ENCODE data around the gene AQP10.
A peak's percentile ranks its signal among the peaks of the same experiment; 100 is the strongest.
"Not testable (repeated sequence)": the region's sequence is repeated elsewhere in the genome, so short reads cannot be mapped to it uniquely, and the experiment has no call there.

AQP10 gene, protein sequence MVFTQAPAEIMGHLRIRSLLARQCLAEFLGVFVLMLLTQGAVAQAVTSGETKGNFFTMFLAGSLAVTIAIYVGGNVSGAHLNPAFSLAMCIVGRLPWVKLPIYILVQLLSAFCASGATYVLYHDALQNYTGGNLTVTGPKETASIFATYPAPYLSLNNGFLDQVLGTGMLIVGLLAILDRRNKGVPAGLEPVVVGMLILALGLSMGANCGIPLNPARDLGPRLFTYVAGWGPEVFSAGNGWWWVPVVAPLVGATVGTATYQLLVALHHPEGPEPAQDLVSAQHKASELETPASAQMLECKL

DNA sequence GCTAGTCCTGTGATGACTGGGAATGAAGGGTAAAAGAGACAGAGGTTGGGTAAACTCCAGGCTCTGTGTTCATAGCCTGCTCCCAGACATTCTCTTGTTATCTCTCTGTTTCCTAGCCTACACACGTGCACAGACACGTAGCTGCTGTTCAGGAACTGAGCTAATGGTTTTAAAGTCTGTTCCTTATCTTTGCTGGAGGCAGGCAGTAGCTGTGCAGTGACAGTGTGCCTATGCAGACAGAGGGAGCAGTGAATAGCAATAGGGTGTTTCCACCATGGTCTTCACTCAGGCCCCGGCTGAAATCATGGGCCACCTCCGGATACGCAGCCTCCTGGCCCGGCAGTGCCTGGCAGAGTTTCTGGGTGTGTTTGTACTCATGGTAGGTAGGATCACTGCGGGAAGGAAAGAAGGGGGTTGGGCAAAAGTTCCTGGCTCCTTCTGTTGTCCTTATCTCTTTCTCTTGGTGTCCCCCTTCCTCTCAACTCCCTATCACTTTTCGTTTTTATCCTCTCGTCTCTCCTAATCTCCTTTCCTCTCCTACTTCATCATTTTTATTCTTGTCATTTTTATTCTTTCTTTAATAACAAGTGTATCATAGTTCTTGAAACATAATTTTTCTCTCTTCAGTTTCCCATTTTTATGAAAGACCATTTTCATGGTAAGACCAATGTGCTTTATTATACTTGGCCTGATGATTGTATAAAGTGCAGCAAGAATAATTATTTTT is at the start of gene AQP10:
Gene AQP10 (plus strand): TSS at position 212 of the 727 bp plus-strand sequence. CDS start 63 bp downstream, at position 275.
- no peak within 1 kb of the TSS for H3K27ac Mint-ChIP-seq
- H3K27me3 Mint-ChIP-seq = peaks cover 70% of the 10 kb centered on the region
- DNase-seq = no peak
- CTCF ChIA-PET = interaction anchor here (1.1 kb wide), 1 partner anchor 14 kb away, joined by 4 read pairs; no protein-coding TSS in a partner anchor
- peaks cover 12% of the 10 kb centered on the region for H3K9me3 Mint-ChIP-seq
- H3K36me3 Mint-ChIP-seq = peaks cover 2% of the 10 kb centered on the region
- H3K4me1 Mint-ChIP-seq = peaks cover 8% of the 10 kb centered on the region
- no peak within 1 kb of the TSS for H3K4me3 Mint-ChIP-seq

DNA sequence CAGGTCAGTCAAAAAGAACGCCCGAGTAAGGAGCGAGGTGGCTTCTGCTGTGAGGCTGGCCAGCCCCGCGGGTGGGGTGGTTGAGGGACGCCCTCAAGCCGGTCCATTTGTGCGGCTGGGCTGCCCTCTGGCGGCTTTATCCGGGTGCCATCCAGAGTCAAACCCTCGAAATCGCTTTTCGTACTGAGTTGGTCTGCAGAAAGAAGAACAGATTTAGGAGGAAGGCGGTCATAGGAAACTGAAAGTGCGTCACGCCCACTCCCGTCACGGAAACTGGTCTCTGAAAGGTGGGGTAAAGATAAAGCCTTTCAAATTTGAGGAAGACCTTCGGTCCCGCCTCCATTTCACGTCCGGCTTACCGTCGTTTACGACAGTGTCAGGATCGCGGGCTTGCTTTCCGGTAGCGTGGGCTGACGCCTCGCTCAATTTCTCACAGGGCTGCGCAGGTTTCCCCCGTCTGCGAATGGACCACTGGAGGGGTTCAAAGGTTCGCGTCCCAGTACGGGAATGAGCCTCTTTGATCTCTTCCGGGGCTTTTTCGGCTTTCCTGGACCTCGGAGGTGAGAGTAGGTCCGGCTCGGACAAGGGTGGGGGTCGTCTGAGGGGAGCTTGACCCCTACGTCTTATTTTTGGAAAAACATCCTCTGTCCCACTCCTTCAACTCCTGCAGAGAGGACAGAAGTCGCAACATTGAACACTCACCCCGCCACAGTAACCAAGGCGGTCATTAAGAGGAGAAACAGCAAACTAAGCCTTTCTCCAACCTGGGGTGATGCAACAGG is 48.5 kb upstream of the AQP10 start, which contains the start of gene HAX1:
Gene HAX1 (plus strand): TSS at position 413 of the 782 bp plus-strand sequence. CDS start 95 bp downstream, at position 508.
- CTCF ChIA-PET = interaction anchor here (0.7 to 6.6 kb wide), 13 partner anchors 11 to 475 kb away, joined by 3 to 63 read pairs (median 4); partner anchors contain the start of gene CFAP141
- H3K4me1 Mint-ChIP-seq = peaks cover 37% of the 10 kb centered on the region
- peak; percentile 98 for DNase-seq
- no peaks in the 10 kb centered on the region for H3K9me3 Mint-ChIP-seq
- no peaks in the 10 kb centered on the region for H3K27me3 Mint-ChIP-seq
- peak within 1 kb of the TSS; percentile 97 for H3K27ac Mint-ChIP-seq
- peak within 1 kb of the TSS; percentile 96 for H3K4me3 Mint-ChIP-seq
- peaks cover 48% of the 10 kb centered on the region for H3K36me3 Mint-ChIP-seq

DNA sequence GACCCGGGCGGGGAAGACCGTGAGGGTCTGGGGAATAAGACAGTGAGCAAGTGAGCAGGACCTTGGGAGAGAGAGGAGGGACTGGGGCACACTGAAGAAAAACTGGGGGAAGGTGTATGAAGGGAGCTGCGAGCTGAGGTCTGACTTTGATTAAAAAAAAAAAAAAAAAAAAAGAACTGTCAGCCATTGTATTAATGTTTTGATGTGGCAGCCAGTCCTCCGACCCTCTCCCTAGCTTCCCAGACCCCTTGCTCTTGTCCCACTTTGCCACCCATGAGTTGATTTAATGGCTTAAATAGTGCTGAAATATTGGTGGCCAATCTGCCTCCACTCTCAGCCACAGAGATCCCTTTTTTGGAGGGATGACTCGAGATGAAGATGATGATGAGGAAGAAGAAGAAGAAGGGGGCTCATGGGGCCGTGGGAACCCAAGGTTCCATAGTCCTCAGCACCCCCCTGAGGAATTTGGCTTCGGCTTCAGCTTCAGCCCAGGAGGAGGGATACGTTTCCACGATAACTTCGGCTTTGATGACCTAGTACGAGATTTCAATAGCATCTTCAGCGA is 47.8 kb upstream of the AQP10 start:
- Mint-ChIP-seq H3K27ac (peak overlapping the region; percentile 97), H3K4me3 (peak overlapping the region; percentile 96), H3K36me3 (peaks cover 48% of the 10 kb centered on the region), H3K4me1 (peaks cover 37% of the 10 kb centered on the region), H3K27me3 (no peaks in the 10 kb centered on the region), H3K9me3 (no peaks in the 10 kb centered on the region)
- peak; percentile 24 for DNase-seq
- CTCF ChIA-PET = interaction anchor here (1.0 to 6.6 kb wide), 4 partner anchors 51 to 78 kb away, joined by 3 to 63 read pairs (median 8); no protein-coding TSS in a partner anchor

DNA sequence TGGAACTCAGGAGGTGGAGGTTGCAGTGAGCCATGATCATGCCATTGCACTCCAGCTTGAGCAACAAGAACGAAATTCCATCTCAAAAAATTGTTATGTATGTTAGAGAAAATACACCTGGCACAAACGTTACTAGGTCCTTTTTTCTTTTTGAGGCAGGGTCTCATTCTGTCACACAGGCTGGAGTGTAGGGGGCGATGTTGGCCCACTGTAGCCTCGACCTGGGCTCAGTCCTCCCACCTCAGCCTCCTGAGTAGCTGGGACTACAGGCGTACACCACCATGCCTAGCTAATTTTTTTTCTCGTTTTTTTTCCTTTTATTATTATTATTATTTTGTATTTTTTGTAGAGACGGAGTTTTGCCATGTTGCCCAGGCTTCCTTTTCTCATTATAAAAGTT is 44.1 kb upstream of the AQP10 start:
- H3K27me3 Mint-ChIP-seq = peaks cover 5% of the 10 kb centered on the region
- DNase-seq = peak; percentile 57
- H3K36me3 Mint-ChIP-seq = peaks cover 28% of the 10 kb centered on the region
- no peak overlapping the region for H3K27ac Mint-ChIP-seq
- peaks cover 27% of the 10 kb centered on the region for H3K4me1 Mint-ChIP-seq
- CTCF ChIA-PET = interaction anchor here (0.6 to 3.5 kb wide), 10 partner anchors 32 to 205 kb away, joined by 3 to 26 read pairs (median 4); partner anchors contain the start of gene ATP8B2
- H3K4me3 Mint-ChIP-seq = no peak overlapping the region
- no peaks in the 10 kb centered on the region for H3K9me3 Mint-ChIP-seq

DNA sequence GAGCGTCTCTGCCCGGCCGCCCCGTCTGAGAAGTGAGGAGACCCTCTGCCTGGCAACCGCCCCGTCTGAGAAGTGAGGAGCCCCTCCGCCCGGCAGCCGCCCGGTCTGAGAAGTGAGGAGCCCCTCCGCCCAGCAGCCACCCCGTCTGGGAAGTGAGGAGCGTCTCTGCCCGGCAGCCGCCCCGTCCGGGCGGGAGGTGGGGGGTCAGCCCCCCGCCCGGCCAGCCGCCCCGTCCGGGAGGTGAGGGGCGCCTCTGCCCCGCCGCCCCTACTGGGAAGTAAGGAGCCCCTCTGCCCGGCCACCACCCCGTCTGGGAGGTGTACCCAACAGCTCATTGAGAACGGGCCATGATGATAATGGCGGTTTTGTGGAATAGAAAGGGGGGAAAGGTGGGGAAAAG is 33.3 kb upstream of the AQP10 start:
- H3K4me3 Mint-ChIP-seq, CTCF ChIA-PET, H3K36me3 Mint-ChIP-seq, H3K9me3 Mint-ChIP-seq, DNase-seq, H3K27ac Mint-ChIP-seq, H3K4me1 Mint-ChIP-seq: not testable (repeated sequence)
- peaks cover 11% of the 10 kb centered on the region for H3K27me3 Mint-ChIP-seq

DNA sequence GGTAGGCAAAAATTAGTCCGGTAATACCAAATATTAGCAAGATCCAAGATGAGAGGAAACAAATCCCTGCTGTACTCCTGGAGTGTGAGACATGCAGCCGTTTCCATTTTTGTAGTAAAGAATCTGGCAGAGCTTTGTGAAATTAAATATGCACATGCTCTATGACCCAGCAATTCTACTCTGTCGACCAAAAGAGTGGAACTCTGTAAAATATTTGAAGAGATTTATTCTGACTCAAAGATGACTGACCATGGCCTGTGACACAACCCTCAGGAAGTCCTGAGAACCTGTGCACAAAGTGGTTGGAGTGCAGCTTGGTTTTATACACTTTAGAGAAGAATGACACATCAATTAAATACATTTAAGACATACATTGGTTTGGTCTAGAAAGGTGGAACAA is 32.2 kb upstream of the AQP10 start:
- Mint-ChIP-seq H3K9me3 (peaks cover 6% of the 10 kb centered on the region), H3K36me3 (peaks cover 3% of the 10 kb centered on the region), H3K4me1 (no peaks in the 10 kb centered on the region), H3K27me3 (peaks cover 11% of the 10 kb centered on the region), H3K4me3 (no peak overlapping the region), H3K27ac (no peak overlapping the region)
- CTCF ChIA-PET = no interaction called here
- DNase-seq = no peak

DNA sequence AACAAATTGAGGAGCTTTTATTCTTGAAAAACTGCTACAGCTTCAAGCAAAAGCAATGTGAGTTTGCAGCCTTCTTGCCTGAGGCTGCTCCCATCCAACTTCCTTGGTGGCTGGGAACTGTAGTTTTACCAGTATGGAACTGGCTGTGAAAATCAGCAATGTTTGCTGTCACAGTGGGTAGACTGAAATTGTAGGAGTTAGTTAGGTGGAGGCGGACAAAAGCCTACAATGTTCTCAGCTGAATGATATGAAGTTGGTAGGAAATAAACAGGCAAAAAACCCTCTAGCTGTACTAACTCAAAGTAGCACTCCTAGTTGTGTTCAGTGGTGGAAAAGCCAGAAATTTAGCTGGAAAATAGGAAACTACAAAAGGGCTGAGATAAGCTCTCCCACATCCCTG is 30.0 kb upstream of the AQP10 start:
- Mint-ChIP-seq H3K9me3 (peaks cover 16% of the 10 kb centered on the region), H3K4me3 (no peak overlapping the region), H3K27ac (no peak overlapping the region), H3K36me3 (peaks cover 8% of the 10 kb centered on the region), H3K27me3 (peaks cover 11% of the 10 kb centered on the region), H3K4me1 (no peaks in the 10 kb centered on the region)
- no peak for DNase-seq
- CTCF ChIA-PET = interaction anchor here (0.6 kb wide), 1 partner anchor 45 kb away, joined by 4 read pairs; no protein-coding TSS in a partner anchor

DNA sequence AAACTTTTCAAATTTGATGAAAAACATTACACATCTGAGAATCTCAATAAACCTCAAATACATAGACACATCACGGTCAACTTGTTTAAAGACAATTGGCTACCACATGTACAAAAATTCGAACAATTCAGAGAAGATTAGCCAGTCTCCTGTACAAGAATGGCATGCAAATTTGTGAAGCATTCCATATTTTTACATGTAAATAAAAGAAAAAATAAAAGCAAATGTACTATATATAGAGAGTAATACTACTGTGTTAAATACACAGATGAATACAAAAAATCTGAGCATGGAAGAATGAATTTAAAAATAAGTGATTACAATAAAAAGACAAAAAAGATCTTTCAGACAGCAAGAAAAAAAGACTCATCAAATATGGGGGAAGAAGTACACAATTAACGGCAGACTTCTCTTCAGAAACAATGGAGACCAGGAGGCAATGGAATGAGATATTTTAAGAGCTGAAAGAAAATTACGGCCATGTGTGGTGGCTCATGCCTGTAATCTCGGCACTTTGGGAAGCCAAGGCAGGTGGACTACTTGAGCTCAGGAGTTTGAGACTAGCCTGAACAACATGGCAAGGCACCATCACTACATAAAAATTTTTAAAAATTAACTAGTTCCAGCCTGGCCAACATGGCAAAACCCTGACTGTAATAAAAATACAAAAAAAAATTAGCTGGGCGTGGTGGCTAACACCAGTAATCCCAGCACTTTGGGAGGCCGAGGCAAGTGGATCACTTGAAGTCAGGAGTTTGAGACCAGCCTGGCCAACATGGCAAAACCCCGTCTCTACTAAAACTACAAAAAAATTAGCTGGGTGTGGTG is 25.3 kb upstream of the AQP10 start:
- H3K4me3 Mint-ChIP-seq = no peak overlapping the region
- H3K9me3 Mint-ChIP-seq = peaks cover 16% of the 10 kb centered on the region
- DNase-seq = no peak
- no peaks in the 10 kb centered on the region for H3K4me1 Mint-ChIP-seq
- H3K27ac Mint-ChIP-seq = no peak overlapping the region
- CTCF ChIA-PET = no interaction called here
- peaks cover 9% of the 10 kb centered on the region for H3K27me3 Mint-ChIP-seq
- peaks cover 8% of the 10 kb centered on the region for H3K36me3 Mint-ChIP-seq

DNA sequence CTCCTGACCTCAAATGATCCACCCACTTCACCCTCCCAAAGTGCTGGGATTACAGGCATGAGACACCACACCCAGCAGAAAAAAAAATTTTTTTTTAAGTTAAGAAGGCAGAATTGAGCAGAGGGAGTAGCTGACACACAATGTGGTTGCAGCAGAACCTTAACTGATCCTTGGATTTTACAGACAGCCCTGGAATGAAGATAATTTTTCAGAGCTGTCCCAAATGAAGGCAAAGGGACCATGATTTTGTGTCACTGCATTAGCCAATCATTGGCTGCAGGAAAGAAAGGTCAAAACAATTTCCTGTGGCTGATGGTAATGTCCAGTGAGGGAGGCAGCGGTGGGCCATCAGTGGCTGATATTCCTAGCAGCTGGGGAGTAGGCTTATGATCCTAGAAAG is 19.3 kb upstream of the AQP10 start:
- H3K27ac Mint-ChIP-seq = no peak overlapping the region
- CTCF ChIA-PET = interaction anchor here (0.7 kb wide), 1 partner anchor 180 kb away, joined by 4 read pairs; no protein-coding TSS in a partner anchor
- no peaks in the 10 kb centered on the region for H3K36me3 Mint-ChIP-seq
- peaks cover 15% of the 10 kb centered on the region for H3K27me3 Mint-ChIP-seq
- no peaks in the 10 kb centered on the region for H3K4me1 Mint-ChIP-seq
- no peaks in the 10 kb centered on the region for H3K9me3 Mint-ChIP-seq
- H3K4me3 Mint-ChIP-seq = no peak overlapping the region
- no peak for DNase-seq

DNA sequence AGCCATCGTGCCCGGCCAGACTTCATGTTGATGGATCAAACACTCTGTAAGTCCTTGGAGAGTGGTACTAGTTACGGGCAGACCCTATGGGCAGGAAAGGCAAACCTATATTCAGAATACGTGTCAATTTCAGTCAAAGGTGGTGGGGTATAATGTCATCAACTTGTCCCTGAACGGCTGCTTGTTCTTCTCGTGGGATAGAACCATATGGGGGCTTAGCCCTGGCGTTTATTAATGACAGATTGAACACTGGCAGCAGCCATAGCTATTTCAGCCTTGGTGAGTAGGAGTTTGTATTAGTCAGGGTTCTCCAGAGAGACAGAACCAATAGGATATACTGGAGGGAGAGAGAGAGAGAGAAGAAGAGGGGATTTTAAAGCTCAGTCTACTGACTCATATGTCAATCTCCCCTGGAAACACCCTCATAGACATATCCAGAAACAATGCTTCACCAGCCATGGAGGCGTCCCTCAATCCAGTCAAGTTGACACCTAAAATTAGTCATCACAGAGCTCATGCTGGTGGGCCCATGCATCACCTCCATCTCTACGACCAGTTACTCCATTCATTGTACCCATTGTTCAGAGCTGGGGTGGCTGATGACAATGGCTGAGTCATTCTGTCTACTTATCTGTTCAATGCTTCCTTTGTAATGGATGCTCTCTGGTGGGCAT is 16.1 kb upstream of the AQP10 start:
- CTCF ChIA-PET = no interaction called here
- Mint-ChIP-seq H3K27me3 (peaks cover 12% of the 10 kb centered on the region), H3K4me1 (peaks cover 11% of the 10 kb centered on the region), H3K36me3 (no peaks in the 10 kb centered on the region), H3K4me3 (no peak overlapping the region), H3K9me3 (no peaks in the 10 kb centered on the region), H3K27ac (no peak overlapping the region)
- no peak for DNase-seq

DNA sequence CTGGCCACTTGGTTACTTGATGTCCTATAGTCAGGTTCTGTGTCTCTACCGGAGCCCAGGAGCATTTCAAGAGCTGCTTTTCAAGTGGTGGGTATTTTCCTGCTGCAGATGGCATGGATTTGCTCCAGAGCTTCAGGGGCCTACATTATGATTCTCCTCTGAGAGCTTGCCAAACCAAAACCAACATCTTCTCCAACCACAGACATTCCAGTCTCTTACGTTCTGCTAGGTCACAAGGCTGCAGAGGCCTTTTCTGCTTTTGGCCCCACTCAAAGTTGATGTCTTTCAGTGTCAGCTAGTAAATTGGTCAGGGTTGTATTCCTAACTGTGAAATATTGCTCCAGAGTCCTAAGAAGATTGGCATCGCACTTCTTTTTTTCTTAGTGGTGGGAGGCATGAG is 14.7 kb upstream of the AQP10 start:
- DNase-seq = no peak
- CTCF ChIA-PET = interaction anchor here (1.0 kb wide), 1 partner anchor 29 kb away, joined by 3 read pairs; no protein-coding TSS in a partner anchor
- H3K27ac Mint-ChIP-seq = no peak overlapping the region

DNA sequence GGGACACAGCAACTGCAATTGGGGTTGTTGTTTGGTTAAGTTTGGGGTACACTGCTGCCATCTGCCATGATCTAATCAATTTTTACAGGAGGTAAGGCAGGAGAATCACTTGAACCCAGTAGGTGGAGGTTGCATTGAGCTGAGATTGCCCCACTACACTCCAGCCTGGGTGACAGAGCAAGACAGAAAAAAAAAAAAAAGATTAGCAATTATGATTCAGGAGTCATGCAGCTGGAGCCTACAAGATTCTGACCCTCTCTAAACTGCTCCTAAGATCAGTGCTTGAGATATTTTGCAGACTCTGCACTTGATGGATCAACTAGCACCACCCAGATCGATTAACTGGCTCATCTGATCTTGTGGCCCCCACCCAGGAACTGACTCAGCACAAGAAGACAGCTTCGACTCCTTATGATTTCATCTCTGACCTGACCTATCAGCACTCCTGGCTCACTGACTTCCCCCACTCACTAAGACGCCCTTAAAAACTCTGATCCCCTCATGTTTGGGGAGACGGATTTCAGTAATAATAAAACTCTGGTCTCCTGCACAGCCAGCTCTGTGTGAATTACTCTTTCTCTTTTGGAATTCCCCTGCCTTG is 13.1 kb upstream of the AQP10 start:
- H3K4me1 Mint-ChIP-seq = peaks cover 11% of the 10 kb centered on the region
- CTCF ChIA-PET = interaction anchor here (1.2 kb wide), 1 partner anchor 27 kb away, joined by 6 read pairs; no protein-coding TSS in a partner anchor
- not testable (repeated sequence) for H3K9me3 Mint-ChIP-seq, H3K4me3 Mint-ChIP-seq, H3K27ac Mint-ChIP-seq, H3K36me3 Mint-ChIP-seq, DNase-seq, H3K27me3 Mint-ChIP-seq

More for the DNA sequence above, 14.7 kb upstream of the AQP10 start:
- no peaks in the 10 kb centered on the region for H3K9me3 Mint-ChIP-seq
- peaks cover 3% of the 10 kb centered on the region for H3K27me3 Mint-ChIP-seq
- H3K4me1 Mint-ChIP-seq = peaks cover 11% of the 10 kb centered on the region
- no peaks in the 10 kb centered on the region for H3K36me3 Mint-ChIP-seq
- H3K4me3 Mint-ChIP-seq = no peak overlapping the region

Measured in activated naive CD4-positive, alpha-beta T cell treated with anti-CD3 and anti-CD28 coated beads, Interleukin-2, amount 10 ng/mL, durations not matched to agents 7 days and 5 days (primary cell).